ENCODE data around the gene PYCR2. TPM values are rescaled to one million over a fixed set of nuclear protein-coding genes. Genes with fewer than 3 reads are reported as not detected.
A peak's percentile ranks its signal among the peaks of the same experiment; 100 is the strongest.
"Not testable (repeated sequence)": the region's sequence is repeated elsewhere in the genome, so short reads cannot be mapped to it uniquely, and the experiment has no call there.

Gene PYCR2
- 19.5 and 35.3 TPM in 2 replicates for total RNA-seq

- DNase-seq (ENCODE audit: low read depth) = peak; percentile 86
- H3K36me3 ChIP-seq (ENCODE audit: control insufficient read depth, insufficient read depth, low read length) = peaks cover 17% of the 10 kb centered on the region
- H3K4me3 ChIP-seq (ENCODE audit: low read depth, low read length) = peak within 1 kb of the TSS; percentile 99
- FAIRE-seq = no peak
- no peak for TF ChIP-seq CTCF (IDR thresholded peaks at IDR 0.05; ENCODE audit: insufficient read depth, low read length, severe bottlenecking)
- no peaks in the 10 kb centered on the region for H3K27me3 ChIP-seq (ENCODE audit: control insufficient read depth, insufficient read depth, low read length)
These were observed at the start of gene PYCR2 for GRCh38 chr1:225923692-225924555. Gene PYCR2, minus strand, starts transcription at chr1:225924250. Its CDS starts 140 bp downstream, at chr1:225924110.

- FAIRE-seq (no peak), DNase-seq (ENCODE audit: low read depth) (peak; percentile 14)
- Histone ChIP-seq H3K36me3 (ENCODE audit: control insufficient read depth, insufficient read depth, low read length) (no peaks in the 10 kb centered on the region), H3K27me3 (ENCODE audit: control insufficient read depth, insufficient read depth, low read length) (no peaks in the 10 kb centered on the region), H3K4me3 (ENCODE audit: low read depth, low read length) (no peak overlapping the region)
- no peak for TF ChIP-seq CTCF (IDR thresholded peaks at IDR 0.05; ENCODE audit: insufficient read depth, low read length, severe bottlenecking)
These were observed 49.1 kb upstream of the PYCR2 start for GRCh38 chr1:225973158-225973557.

GRCh38 chr1:225972344-225973152, 48.5 kb upstream of the PYCR2 start:
- no peak overlapping the region for H3K4me3 ChIP-seq (ENCODE audit: low read depth, low read length)

GRCh38 chr1:225970592-225971157, 46.6 kb upstream of the PYCR2 start:
- H3K27me3 ChIP-seq (ENCODE audit: control insufficient read depth, insufficient read depth, low read length); DNase-seq (ENCODE audit: low read depth); H3K36me3 ChIP-seq (ENCODE audit: control insufficient read depth, insufficient read depth, low read length); FAIRE-seq; H3K4me3 ChIP-seq (ENCODE audit: low read depth, low read length): not testable (repeated sequence)

More at GRCh38 chr1:225972344-225973152, 48.5 kb upstream of the PYCR2 start:
- FAIRE-seq = no peak
- Histone ChIP-seq H3K27me3 (ENCODE audit: control insufficient read depth, insufficient read depth, low read length) (no peaks in the 10 kb centered on the region), H3K36me3 (ENCODE audit: control insufficient read depth, insufficient read depth, low read length) (no peaks in the 10 kb centered on the region)
- no peak for DNase-seq (ENCODE audit: low read depth)
- no peak for TF ChIP-seq CTCF (IDR thresholded peaks at IDR 0.05; ENCODE audit: insufficient read depth, low read length, severe bottlenecking)

- H3K36me3 ChIP-seq (ENCODE audit: control insufficient read depth, insufficient read depth, low read length); H3K4me3 ChIP-seq (ENCODE audit: low read depth, low read length); H3K27me3 ChIP-seq (ENCODE audit: control insufficient read depth, insufficient read depth, low read length); DNase-seq (ENCODE audit: low read depth); FAIRE-seq: not testable (repeated sequence)
These were observed 45.7 kb upstream of the PYCR2 start for GRCh38 chr1:225969751-225970150.

- DNase-seq (ENCODE audit: low read depth) (no peak), FAIRE-seq (no peak)
- no peak overlapping the region for H3K4me3 ChIP-seq (ENCODE audit: low read depth, low read length)
- H3K27me3 ChIP-seq (ENCODE audit: control insufficient read depth, insufficient read depth, low read length) = no peaks in the 10 kb centered on the region
- no peaks in the 10 kb centered on the region for H3K36me3 ChIP-seq (ENCODE audit: control insufficient read depth, insufficient read depth, low read length)
- no peak for TF ChIP-seq CTCF (IDR thresholded peaks at IDR 0.05; ENCODE audit: insufficient read depth, low read length, severe bottlenecking)
These were observed 41.2 kb upstream of the PYCR2 start for GRCh38 chr1:225965231-225965630.
